Occipital lobe (tissue), 3 donors: ENCODE results near the gene IL2RA. TPM values are rescaled to one million over a fixed set of nuclear protein-coding genes. Genes with fewer than 3 reads are reported as not detected.
"Not testable (repeated sequence)": the region's sequence is repeated elsewhere in the genome, so short reads cannot be mapped to it uniquely, and the experiment has no call there.

Experiments
- DNase-seq: peaks from one replicate; lab custom pipeline; 2025; lab: John Stamatoyannopoulos, UW
- small RNA-seq: library from RNA; depleted of rRNA; stranded (forward); fragments of <200 nt; gene quantifications from one replicate; pipeline ENCODE3, GENCODE V24; 2014
- total RNA-seq: library from RNA; depleted of rRNA; stranded (reverse); fragments of >200 nt; gene quantifications from one replicate; pipeline ENCODE4 v1.2.3, GENCODE V29; 2014

The IL2RA gene
- total RNA-seq, 1 donor from 2014 or later = not detected

GRCh38 chr10:5962358-5962940, 99.7 kb downstream of the IL2RA start:
- DNase-seq = not testable (repeated sequence)

GRCh38 chr10:5961405-5962100, 100.6 kb downstream of the IL2RA start:
- DNase-seq = no peak

- not testable (repeated sequence) for DNase-seq
These were observed 101.2 kb downstream of the IL2RA start for GRCh38 chr10:5960973-5961275.

Small RNA genes within 50 kb of the gene (small RNA-seq; reads per million reads assigned to genes)
- not detected for gene RF00397

Other genes starting within 250 kb of the IL2RA start
- gene GDI2, start 248.9 kb downstream of the IL2RA start, total RNA-seq = 474 TPM
- 10.5 TPM for gene ANKRD16, start 172.5 kb downstream of the IL2RA start, total RNA-seq
- 39.8 TPM for gene FBH1, start 172.1 kb downstream of the IL2RA start, total RNA-seq
- not detected for gene IL15RA, start 84.8 kb downstream of the IL2RA start, total RNA-seq
- gene RBM17, start 26.7 kb upstream of the IL2RA start, total RNA-seq = 38.2 TPM
- gene PFKFB3, start 140.6 kb upstream of the IL2RA start, total RNA-seq = 21.4 TPM